ENCODE data around the gene SKAP1.

Gene SKAP1

DNA sequence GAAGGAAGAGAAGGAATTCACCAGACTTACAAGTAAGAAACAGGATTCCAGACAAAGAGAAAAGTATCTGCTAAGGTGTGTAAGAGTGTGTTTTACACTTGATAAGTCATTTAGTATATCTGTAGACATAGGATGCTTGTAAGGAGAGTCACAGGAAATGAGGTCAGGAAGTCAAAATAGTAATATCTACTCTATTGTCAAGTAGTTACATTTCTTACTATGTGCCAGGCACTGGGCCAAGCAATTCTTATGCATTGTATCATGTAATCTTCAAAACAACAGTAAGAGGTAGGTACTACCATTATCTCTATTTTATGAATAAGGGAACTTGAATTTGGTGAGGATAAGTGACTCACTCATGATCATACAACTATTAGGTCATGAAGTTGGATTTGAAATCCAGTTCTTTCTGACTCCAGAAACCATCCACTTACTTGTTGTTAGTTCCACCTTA is 193.3 kb downstream of the SKAP1 start:
- TF ChIP-seq ZFX (IDR thresholded peaks at IDR 0.05), result no peak
- TF ChIP-seq, protein P1, sequence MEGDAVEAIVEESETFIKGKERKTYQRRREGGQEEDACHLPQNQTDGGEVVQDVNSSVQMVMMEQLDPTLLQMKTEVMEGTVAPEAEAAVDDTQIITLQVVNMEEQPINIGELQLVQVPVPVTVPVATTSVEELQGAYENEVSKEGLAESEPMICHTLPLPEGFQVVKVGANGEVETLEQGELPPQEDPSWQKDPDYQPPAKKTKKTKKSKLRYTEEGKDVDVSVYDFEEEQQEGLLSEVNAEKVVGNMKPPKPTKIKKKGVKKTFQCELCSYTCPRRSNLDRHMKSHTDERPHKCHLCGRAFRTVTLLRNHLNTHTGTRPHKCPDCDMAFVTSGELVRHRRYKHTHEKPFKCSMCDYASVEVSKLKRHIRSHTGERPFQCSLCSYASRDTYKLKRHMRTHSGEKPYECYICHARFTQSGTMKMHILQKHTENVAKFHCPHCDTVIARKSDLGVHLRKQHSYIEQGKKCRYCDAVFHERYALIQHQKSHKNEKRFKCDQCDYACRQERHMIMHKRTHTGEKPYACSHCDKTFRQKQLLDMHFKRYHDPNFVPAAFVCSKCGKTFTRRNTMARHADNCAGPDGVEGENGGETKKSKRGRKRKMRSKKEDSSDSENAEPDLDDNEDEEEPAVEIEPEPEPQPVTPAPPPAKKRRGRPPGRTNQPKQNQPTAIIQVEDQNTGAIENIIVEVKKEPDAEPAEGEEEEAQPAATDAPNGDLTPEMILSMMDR (conservative IDR thresholded peaks at IDR 0.05), result no peak
- H3K27ac ChIP-seq, result no peak overlapping the region

DNA sequence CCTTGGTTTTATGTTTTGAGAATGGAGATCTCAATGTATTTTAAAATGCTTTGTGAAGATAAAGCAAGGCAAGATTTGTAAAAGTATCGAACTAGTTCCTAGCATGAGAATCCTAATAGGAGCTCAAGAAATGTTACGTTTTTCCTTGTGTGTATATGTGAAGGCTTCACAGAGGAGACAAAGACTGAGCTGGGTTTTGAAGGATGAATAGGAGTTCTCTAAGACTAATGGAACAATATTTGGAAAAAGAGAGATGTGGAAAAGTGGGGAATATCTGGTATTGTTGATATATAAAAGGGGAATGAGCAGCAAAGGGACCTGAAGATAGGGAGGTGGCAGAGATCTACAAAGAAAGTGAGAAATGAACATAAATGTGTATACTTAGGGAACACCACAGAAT is 195.1 kb downstream of the SKAP1 start:
- H3K27ac ChIP-seq, result no peak overlapping the region
- TF ChIP-seq, protein P1 (conservative IDR thresholded peaks at IDR 0.05), result no peak
- TF ChIP-seq ZFX (IDR thresholded peaks at IDR 0.05), result no peak

DNA sequence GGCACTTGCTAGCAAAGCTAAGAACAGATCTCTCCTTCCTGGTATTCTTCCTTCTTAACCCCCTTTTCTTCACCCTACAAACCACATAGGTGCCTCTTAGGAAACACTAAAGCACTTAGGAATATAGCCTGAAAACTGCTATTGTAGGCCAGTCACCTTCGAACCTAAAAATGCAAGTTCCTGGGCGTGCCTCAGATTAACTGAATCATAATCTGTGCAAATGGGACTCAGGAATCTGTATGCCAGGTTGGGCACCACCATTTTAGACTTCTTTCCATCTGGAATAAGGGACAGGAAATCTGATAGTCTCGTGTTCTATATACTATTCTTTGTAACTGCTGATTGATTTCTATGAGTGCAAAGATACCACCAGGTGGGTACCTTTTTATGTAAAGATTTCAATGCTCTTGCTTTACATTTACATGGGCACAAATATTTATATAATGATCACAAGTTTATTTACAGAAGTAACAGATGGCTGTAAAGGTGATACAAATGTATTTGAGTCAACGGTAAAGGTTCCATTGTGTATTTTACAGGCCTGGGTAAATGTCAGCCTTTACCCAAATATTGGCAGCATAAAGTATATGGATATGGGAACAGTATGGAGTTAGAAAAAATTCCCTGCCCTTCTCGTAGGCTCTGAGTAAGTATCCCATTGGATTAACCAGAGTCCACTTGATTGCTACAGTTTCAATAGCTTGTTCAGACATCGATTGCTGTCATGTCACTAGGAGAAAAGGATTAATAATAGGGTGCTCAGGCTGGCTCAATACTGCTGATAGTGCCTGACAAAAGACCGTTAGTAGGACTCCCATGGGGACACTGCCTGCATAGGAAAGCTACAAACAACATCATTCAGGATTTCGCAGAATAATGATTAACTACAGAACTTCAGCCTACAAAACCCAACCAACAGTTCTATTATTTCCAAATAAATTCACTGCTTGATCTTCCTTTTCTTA is 197.7 kb downstream of the SKAP1 start:
- H3K27ac ChIP-seq, result no peak overlapping the region
- TF ChIP-seq, protein P1 (conservative IDR thresholded peaks at IDR 0.05), result no peak
- no peak for TF ChIP-seq ZFX (IDR thresholded peaks at IDR 0.05)

DNA sequence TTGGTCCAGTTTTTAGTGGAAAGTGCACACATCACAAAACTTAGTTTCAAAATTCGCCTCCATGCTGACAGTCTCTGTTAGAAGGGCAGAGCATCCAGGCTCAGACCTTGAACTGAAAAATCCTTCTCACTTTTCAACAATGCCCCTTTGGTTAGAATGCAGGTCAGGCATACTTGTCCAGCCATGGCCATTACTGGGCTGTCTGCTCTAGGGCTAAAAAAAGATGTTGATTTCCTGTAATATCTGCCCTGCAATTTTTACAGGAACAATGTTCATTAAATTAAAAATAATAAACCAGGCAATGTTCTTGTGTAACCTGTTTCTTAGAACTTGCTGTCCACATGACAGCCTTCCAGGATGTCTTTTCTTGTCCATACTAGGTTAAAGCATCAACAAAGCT is 200.1 kb downstream of the SKAP1 start:
- no peak overlapping the region for H3K27ac ChIP-seq
- TF ChIP-seq, protein P1 (conservative IDR thresholded peaks at IDR 0.05), result no peak
- TF ChIP-seq ZFX (IDR thresholded peaks at IDR 0.05), result no peak

DNA sequence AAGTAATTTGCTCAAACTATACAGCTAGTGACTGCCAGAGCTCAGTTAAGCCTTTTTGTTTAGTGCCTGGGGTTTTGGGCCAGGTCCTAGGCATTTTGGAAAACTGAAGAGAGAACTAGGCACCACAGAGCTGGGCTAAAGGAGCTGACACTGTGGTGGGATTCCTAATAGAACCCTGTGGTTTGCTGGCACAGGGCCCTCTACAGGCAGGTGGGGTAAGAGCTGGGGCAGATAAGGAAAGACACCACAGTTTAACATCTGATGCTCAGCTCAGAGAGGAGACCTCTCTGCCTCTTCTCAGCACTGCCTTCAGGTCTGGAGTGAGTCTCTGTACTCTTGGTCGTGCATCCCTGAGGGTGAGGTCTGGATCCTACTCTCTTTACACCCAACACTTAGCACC is 201.3 kb downstream of the SKAP1 start:
- TF ChIP-seq ZFX (IDR thresholded peaks at IDR 0.05), result no peak
- TF ChIP-seq, protein P1 (conservative IDR thresholded peaks at IDR 0.05), result no peak

DNA sequence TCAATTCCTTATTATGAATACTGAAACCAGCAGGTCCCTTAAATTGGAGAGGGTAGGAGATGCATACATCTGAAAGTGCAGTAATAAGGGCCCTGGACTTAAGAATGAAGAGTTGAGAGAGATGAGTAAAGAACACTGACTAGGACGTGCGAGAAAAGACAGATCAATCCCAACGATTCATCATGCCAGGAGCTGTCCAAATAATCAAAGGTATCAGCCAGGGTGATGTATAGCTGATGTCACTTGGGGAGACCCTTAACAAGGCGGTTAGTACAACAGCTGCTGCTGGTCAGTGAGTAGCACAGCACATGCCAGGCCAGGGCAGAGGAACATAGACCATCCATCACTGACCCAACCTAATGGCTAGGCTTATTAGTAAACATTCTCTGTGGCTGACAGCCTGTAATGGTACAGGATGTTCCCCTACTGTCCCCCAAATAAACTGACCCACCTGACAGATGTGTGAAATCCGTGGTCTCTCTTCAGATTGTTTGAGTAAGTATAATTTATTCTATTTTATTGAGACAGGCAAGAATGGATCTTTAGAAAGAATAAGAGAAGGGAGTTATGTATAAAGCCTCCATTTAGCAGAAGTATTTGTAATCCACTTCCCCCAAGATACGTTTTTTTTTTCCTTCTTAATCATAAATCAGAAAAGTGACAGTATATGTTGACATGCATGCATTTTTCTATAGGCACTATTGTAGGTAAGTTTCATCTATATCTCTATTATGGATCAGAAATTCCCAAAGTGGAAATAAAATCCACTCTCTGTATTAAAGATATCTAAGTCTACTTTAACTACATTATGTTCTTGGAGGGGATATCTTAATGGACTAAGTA is 204.1 kb downstream of the SKAP1 start:
- TF ChIP-seq, protein P1 (conservative IDR thresholded peaks at IDR 0.05), result no peak
- TF ChIP-seq ZFX (IDR thresholded peaks at IDR 0.05), result no peak
- H3K27ac ChIP-seq, result no peak overlapping the region

More for the DNA sequence above, 201.3 kb downstream of the SKAP1 start:
- H3K27ac ChIP-seq, result no peak overlapping the region

All from C4-2B (cell line).